Measurements from ENCODE around the gene AHNAK2.
"Not testable (repeated sequence)": the region's sequence is repeated elsewhere in the genome, so short reads cannot be mapped to it uniquely, and the experiment has no call there.

Gene AHNAK2

GRCh38 chr14:104895207-104895785, 82.9 kb downstream of the AHNAK2 start:
- DNase-seq = no peak

- no peak for DNase-seq
These were observed 83.6 kb downstream of the AHNAK2 start for GRCh38 chr14:104894331-104895206.

DNA sequence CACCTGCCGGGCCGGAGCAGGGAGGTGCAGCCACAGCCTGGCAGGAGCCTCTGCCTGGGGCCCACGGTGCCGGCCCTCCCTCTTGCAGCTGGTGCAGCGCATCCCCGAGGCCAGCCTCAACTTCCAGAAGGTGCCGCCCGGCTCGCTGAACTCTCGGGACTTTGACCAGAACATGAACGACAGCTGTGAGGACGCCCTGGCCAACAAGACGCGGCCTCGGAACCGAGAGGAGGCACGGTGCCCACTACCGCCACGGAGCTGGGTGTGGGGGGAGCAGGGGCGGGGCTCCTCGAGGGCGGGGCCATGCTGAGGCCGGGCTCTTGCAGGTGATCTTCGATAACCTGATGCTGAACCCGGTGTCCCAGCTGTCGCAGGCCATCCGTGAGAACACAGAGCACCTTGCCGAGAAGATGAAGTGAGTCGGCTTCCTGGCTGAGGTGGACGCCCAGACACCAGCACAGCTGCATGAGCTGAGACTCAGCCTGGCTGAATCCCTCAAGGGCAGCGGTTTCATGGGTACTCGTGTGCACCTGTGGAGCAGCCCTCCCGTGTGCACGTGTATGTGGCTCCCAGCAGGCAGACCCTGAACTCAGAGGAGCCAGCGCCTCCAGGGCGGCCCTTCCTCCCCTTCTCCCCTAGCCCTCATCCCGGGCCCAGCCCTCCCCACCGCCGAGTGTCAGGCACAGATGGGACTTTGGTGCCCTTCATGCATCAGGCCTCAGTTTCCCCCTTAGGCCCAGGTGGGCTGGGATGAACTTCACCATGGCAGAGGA, 84.6 kb downstream of the AHNAK2 start:
- DNase-seq = peak in 1 of 5 donors; percentile 11

DNA sequence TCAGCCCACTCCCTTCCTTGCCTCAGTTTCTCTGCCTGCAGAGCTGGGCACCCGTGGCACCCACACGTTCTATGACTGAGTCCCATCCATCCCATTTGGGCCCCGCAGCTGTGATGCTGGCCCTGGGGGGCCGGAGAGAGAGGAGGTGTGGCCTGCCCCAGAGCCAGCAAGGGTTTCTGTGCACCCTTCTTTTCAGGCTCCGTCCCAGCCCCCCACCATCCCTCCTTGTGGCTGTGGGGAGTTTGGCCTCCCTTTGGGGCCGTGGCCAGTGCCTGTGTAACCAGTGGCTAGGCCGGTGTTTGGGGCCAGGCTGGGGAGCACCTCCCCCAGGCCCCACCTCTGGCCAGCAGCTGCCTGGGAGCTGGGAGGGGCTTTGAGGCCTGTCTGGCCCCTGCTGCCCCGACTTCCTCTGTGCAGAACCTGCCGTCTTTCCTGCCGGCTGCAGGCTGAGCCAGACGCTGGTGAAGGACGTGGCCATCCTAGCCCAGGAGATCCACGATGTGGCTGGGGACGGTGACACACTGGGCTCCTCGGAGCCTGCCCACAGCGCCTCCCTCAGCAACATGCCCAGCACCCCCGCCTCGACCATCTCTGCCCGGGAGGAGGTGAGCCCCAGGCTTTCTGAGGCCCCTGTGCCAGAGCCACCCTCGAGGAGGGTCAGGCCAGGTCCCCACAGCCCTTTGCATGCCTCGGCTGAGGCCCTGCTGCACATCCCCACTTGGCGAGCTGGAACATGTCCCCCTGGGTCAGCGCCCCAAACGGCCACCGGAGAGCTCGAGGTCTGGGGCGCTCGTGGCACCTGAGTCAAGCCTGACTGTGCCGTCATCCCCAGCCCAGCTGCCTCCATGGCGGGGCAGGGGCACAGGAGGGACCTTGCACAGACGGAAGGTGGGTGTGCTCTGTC, 85.4 kb downstream of the AHNAK2 start:
- peak in 1 of 5 donors; percentile 1 for DNase-seq

DNA sequence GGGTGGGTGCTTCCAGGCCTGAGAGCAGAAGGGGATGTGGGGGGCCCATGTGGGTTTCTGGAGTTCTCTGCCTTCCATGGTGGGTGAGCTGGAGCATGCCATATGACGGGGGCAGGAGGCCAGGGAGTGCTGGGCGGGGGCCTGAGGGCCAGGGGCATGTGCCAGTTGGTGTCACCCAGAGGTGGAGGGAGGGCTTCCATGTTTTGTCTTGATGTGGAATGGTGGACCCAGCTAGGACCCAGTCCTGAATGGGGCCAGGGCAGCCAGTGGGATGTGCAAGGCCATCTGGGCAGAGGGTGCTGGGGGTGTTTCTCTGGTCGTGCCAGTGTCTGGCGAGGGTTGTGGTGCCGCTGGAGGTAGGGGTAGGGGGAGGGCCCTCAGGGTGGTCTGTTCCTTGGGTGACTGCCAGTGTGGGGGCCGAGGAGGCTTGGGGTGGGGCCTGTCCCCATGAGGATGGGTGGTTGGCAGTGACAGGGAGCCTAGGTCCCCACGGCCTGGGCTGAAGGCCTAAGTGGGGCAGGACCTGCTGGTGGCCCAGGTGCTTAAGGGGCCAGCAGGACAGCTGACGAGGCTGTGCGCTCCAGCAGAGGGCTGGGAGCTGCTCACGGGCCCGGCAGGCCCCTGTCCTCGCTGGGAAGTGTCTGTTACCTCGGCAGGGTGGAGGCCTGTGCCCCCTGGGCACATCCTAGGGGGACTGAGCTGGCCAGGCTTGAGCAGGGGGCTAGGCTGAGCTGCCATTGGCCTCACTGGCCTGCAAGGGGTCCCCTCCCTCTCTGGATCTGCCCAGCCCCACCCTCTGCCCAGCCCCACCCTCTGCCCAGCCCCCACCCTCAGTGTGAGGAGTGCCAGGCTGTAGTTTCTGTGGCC, 86.3 kb downstream of the AHNAK2 start:
- DNase-seq = no peak

- no peak for DNase-seq
These were observed 87.0 kb downstream of the AHNAK2 start for GRCh38 chr14:104891121-104891551.

DNA sequence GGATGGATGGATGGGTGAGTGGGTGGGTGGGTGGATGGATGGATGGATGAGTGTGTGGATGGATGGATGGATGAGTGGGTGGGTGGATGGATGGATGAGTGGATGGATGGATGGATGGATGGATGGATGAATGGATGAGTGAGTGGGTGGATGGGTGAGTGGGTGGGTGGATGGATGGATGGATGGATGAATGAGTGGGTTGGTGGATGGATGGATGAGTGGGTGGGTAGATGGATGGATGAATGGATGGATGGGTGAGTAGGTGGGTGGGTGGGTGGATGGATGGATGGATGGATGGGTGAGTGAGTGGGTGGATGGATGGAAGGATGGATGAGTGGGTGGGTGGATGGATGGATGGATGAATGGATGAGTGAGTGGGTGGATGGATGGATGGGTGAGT, 87.9 kb downstream of the AHNAK2 start:
- DNase-seq = not testable (repeated sequence)

DNA sequence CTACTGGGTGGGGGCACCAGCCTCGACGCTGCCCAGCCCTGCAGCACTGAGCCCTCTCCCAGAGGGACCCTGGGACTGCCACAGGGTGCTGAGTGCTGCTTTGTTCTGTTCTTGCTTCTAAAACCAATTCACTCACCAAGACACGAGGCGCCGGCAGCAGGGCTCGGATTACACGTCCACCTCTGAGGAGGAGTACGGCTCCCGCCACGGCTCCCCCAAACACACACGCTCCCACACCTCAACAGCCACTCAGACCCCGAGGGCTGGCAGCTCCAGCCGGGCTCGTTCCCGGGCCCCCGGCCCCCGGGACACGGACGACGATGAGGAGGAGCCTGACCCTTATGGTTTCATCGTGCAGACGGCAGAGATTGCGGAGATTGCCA, 88.8 kb downstream of the AHNAK2 start:
- no peak for DNase-seq

- peak in 2 of 5 donors; percentile 1 to 12 for DNase-seq
These were observed 89.4 kb downstream of the AHNAK2 start for GRCh38 chr14:104888489-104889374.

DNA sequence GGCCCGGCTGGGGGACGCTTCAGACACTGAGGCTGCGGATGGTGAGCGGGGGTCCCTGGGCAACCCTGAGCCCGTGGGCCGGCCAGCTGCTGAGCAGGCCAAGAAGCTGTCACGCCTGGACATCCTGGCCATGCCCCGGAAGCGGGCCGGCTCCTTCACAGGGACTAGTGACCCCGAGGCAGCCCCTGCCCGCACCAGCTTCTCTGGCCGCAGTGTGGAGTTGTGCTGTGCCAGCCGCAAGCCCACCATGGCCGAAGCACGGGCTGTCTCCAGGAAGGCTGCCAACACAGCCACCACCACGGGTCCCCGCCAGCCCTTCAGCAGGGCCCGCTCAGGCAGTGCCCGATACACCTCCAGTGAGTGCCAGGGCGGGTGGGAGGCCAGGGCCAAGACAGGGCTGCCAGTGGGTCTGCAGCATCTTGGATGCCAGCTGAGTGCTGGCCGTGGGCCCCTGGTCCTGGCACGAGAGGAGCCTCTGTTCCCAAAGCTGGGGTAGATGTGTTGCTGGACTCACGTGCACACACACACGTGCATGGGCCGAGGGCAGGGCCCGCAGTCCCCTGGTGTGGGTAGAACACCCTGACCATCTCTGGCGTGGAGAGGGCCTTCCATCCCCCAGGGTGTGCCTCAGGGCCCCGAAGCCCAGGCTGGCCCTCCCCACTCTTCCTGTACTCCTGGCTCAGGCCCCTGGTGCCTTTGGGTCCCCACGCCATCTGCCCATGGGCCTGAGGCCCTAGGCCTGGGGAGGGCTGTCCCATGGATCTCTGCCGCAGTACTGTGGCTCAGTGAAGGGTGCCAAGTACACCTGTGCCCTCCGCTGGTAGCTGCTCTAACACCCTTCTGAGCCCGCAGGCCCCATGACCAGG, 90.3 kb downstream of the AHNAK2 start:
- peak in 2 of 5 donors; percentile 1 to 9 for DNase-seq

All from T-helper 1 cell (primary cell).